Pulmonary artery endothelial cell (primary cell): ENCODE results near the gene CCKAR. TPM values are rescaled to one million over a fixed set of nuclear protein-coding genes. Genes with fewer than 3 reads are reported as not detected.

Source experiments
- DNase-seq: peaks from one replicate; pipeline ENCODE4 v3.0.0-alpha.2; 2011; ENCODE audit warnings: low read depth, low spot score
- total RNA-seq: library from RNA; depleted of rRNA; stranded (reverse); fragments of >200 nt; gene quantifications from 2 replicates; pipeline ENCODE4 v1.2.3, GENCODE V29; 2014

CCKAR gene
- total RNA-seq, 1 donor from 2014 or later, result not detected

GRCh38 chr4:26491449-26492170 lies 1.3 kb upstream of the CCKAR start:
- DNase-seq, result no peak

GRCh38 chr4:26490960-26491284 lies 638 bp upstream of the CCKAR start:
- no peak for DNase-seq

- no peak for DNase-seq
Measured at GRCh38 chr4:26489101-26489985, 941 bp downstream of the CCKAR start.

- no peak for DNase-seq
Measured at GRCh38 chr4:26485684-26486083, 4.6 kb downstream of the CCKAR start.

GRCh38 chr4:26484516-26484915 lies 5.8 kb downstream of the CCKAR start:
- no peak for DNase-seq

- DNase-seq, result no peak
Measured at GRCh38 chr4:26484032-26484515, 6.2 kb downstream of the CCKAR start.

GRCh38 chr4:26482508-26483462 lies 7.5 kb downstream of the CCKAR start:
- DNase-seq, result no peak

GRCh38 chr4:26478330-26478729 lies 12.0 kb downstream of the CCKAR start:
- DNase-seq, result no peak

- no peak for DNase-seq
Measured at GRCh38 chr4:26476545-26476944, 13.7 kb downstream of the CCKAR start.

GRCh38 chr4:26475716-26476115 lies 14.6 kb downstream of the CCKAR start:
- no peak for DNase-seq

GRCh38 chr4:26474551-26474950 lies 15.7 kb downstream of the CCKAR start:
- no peak for DNase-seq

GRCh38 chr4:26473893-26474292 lies 16.4 kb downstream of the CCKAR start:
- DNase-seq, result no peak

- DNase-seq, result no peak
Measured at GRCh38 chr4:26471890-26472289, 18.4 kb downstream of the CCKAR start.

GRCh38 chr4:26468977-26469376 lies 21.3 kb downstream of the CCKAR start:
- DNase-seq, result no peak

GRCh38 chr4:26468283-26468949 lies 21.9 kb downstream of the CCKAR start:
- no peak for DNase-seq

- no peak for DNase-seq
Measured at GRCh38 chr4:26467724-26468123, 22.6 kb downstream of the CCKAR start.

- no peak for DNase-seq
Measured at GRCh38 chr4:26466578-26467270, 23.6 kb downstream of the CCKAR start.

- no peak for DNase-seq
Measured at GRCh38 chr4:26464420-26465095, 25.7 kb downstream of the CCKAR start.

- no peak for DNase-seq
Measured at GRCh38 chr4:26463386-26463785, 26.9 kb downstream of the CCKAR start.

GRCh38 chr4:26462874-26463273 lies 27.4 kb downstream of the CCKAR start:
- no peak for DNase-seq
